H1 (cell line): ENCODE measurements around the gene LRRC37A. TPM values are rescaled to one million over a fixed set of nuclear protein-coding genes. Genes with fewer than 3 reads are reported as not detected.
A peak's percentile ranks its signal among the peaks of the same experiment; 100 is the strongest.
"Not testable (repeated sequence)": the region's sequence is repeated elsewhere in the genome, so short reads cannot be mapped to it uniquely, and the experiment has no call there.

Source experiments
- CTCF ChIA-PET: fragments of 300-600 bp; sonication (Branson Sonifier 250); formaldehyde crosslinking; loops from one replicate; lab custom pipeline; 2021; ENCODE audit not compliant: partially characterized antibody; lab: Charles Lee
- POLR2A ChIA-PET: fragments of 300-600 bp; sonication (Branson Sonifier 250); formaldehyde crosslinking; loops from one replicate; lab custom pipeline; 2021; ENCODE audit warnings: inconsistent platforms; ENCODE audit not compliant: partially characterized antibody; lab: Charles Lee
- DNase-seq, 2 experiments: peaks; one replicate each; pipeline versions ENCODE4 v3.0.0 to v3.0.0-alpha.2; 2010 to 2022; ENCODE audit warnings: low spot score in 2 of 2, low read depth in 1 of 2, mixed read lengths in 1 of 2
- FAIRE-seq: peaks from 2 replicates; lab custom pipeline; 2011; peaks lifted over from hg19 to GRCh38; lab: Jason Lieb, UNC
- H2AFZ ChIP-seq: 2 replicates; pipeline ENCODE4 v1.8.1; 2012; ENCODE audit warnings: low read length, inconsistent platforms
- H2AK5ac ChIP-seq: 2 replicates; pipeline ENCODE4 v1.6.1; 2013; ENCODE audit warnings: low read depth, low read length
- H2BK120ac ChIP-seq: replicated peaks from 2 replicates; pipeline ENCODE3; 2013; ENCODE audit warnings: low read depth, low read length, inconsistent platforms
- H2BK12ac ChIP-seq: 2 replicates; pipeline ENCODE4 v1.6.1; 2013; ENCODE audit warnings: low read depth, low read length
- H2BK15ac ChIP-seq: 2 replicates; pipeline ENCODE4 v1.6.1; 2013; ENCODE audit warnings: low read length
- H2BK20ac ChIP-seq: 2 replicates; pipeline ENCODE4 v1.6.1; 2013; ENCODE audit warnings: low read length
- H2BK5ac ChIP-seq: 2 replicates; pipeline ENCODE4 v1.6.1; 2013; ENCODE audit warnings: low read depth, low read length
- H3K14ac ChIP-seq: 2 replicates; pipeline ENCODE4 v1.6.1; 2013; ENCODE audit warnings: inconsistent platforms; ENCODE audit not compliant: insufficient read length
- H3K18ac ChIP-seq: 2 replicates; pipeline ENCODE4 v1.6.1; 2013; ENCODE audit warnings: low read length; ENCODE audit errors: extremely low read depth
- H3K23ac ChIP-seq: 2 replicates; pipeline ENCODE4 v1.6.1; 2013; ENCODE audit warnings: inconsistent platforms; ENCODE audit not compliant: insufficient read length
- H3K23me2 ChIP-seq: 2 replicates; pipeline ENCODE4 v1.6.1; 2013; ENCODE audit warnings: low read depth, low read length
- H3K27ac ChIP-seq: 2 replicates; pipeline ENCODE4 v1.6.1; 2011; ENCODE audit warnings: low read depth, low read length, inconsistent platforms
- H3K27me3 ChIP-seq, 4 experiments: replicated peaks in 1 of 4; 1 replicate in 1 of 4; 2 replicates in 3 of 4; pipeline versions ENCODE4 v1.6.1 to v1.8.1; 2011 to 2013; ENCODE audit warnings: low read length in 3 of 4, mild to moderate bottlenecking in 3 of 4, inconsistent platforms in 2 of 4, mixed read lengths in 2 of 4, moderate library complexity in 1 of 4; ENCODE audit not compliant: control insufficient read depth in 3 of 4, insufficient read depth in 3 of 4; ENCODE audit errors: extremely low read depth in 1 of 4
- H3K36me3 ChIP-seq, 4 experiments: 2 replicates each; pipeline versions ENCODE4 v1.6.1 to v1.8.1; 2011 to 2013; ENCODE audit warnings: mild to moderate bottlenecking in 4 of 4, low read length in 3 of 4, moderate library complexity in 2 of 4, control low read depth in 1 of 4, inconsistent platforms in 1 of 4; ENCODE audit not compliant: insufficient read depth in 4 of 4, control insufficient read depth in 2 of 4
- H3K4ac ChIP-seq: replicated peaks from 2 replicates; pipeline ENCODE3; 2013; ENCODE audit warnings: low read length, low read depth, mixed read lengths, inconsistent platforms; ENCODE audit not compliant: insufficient read length
- H3K4me1 ChIP-seq, 4 experiments: replicated peaks in 1 of 4; 1 replicate in 1 of 4; 2 replicates in 3 of 4; pipeline versions ENCODE4 v1.6.1 to v1.8.1; 2011 to 2013; ENCODE audit warnings: low read length in 3 of 4, inconsistent platforms in 2 of 4, mixed read lengths in 1 of 4; ENCODE audit not compliant: insufficient read depth in 4 of 4, control insufficient read depth in 3 of 4
- H3K4me2 ChIP-seq, 2 experiments: 2 replicates each; pipeline versions ENCODE4 v1.6.1 to v1.8.1; 2011 to 2013; ENCODE audit warnings: low read depth in 2 of 2, low read length in 2 of 2, control low read depth in 1 of 2, inconsistent platforms in 1 of 2, mild to moderate bottlenecking in 1 of 2; ENCODE audit not compliant: insufficient read depth in 1 of 2
- H3K4me3 ChIP-seq, 4 experiments: fragments of 200-600, 300-600 bp in 1 of 4; sonication (generic), shearing (Covaris generic), sonication (Bioruptor Twin) in 1 of 4; 2 replicates each; pipeline versions ENCODE4 v1.5.1 to v1.8.1; 2011 to 2016; ENCODE audit warnings: low read length in 4 of 4, low read depth in 3 of 4, control low read depth in 2 of 4, inconsistent platforms in 2 of 4, mild to moderate bottlenecking in 2 of 4, mixed read lengths in 1 of 4, moderate library complexity in 1 of 4; ENCODE audit not compliant: insufficient read depth in 2 of 4; ENCODE audit errors: extremely low read depth in 1 of 4
- H3K56ac ChIP-seq: replicated peaks from 2 replicates; pipeline ENCODE3; 2013; ENCODE audit warnings: low read depth, mild to moderate bottlenecking, mixed read lengths, low read length, inconsistent platforms; ENCODE audit not compliant: insufficient read length
- H3K79me1 ChIP-seq: 2 replicates; pipeline ENCODE4 v1.6.1; 2013; ENCODE audit warnings: low read depth, low read length, control low read depth
- H3K79me2 ChIP-seq, 2 experiments: 2 replicates each; pipeline versions ENCODE4 v1.6.1 to v1.8.1; 2012 to 2013; ENCODE audit warnings: low read length in 2 of 2, mild to moderate bottlenecking in 2 of 2, inconsistent platforms in 1 of 2; ENCODE audit not compliant: insufficient read depth in 2 of 2, control insufficient read depth in 1 of 2
- H3K9ac ChIP-seq, 4 experiments: replicated peaks in 1 of 4; 1 replicate in 1 of 4; 2 replicates in 3 of 4; pipeline versions ENCODE4 v1.6.1 to v1.8.1; 2011 to 2013; ENCODE audit warnings: low read depth in 3 of 4, low read length in 3 of 4, control low read depth in 2 of 4, mild to moderate bottlenecking in 2 of 4, moderate library complexity in 2 of 4, inconsistent platforms in 1 of 4; ENCODE audit errors: extremely low read depth in 1 of 4
- H3K9me3 ChIP-seq, 2 experiments: 2 replicates each; pipeline versions ENCODE4 v1.6.1 to v1.8.1; 2012 to 2013; ENCODE audit warnings: mild to moderate bottlenecking in 2 of 2, moderate library complexity in 2 of 2, control low read depth in 1 of 2, inconsistent platforms in 1 of 2, low read depth in 1 of 2, low read length in 1 of 2, mixed read lengths in 1 of 2; ENCODE audit not compliant: insufficient read depth in 2 of 2
- H4K20me1 ChIP-seq, 2 experiments: replicated peaks in 1 of 2; 2 replicates each; pipeline versions ENCODE3 to v1.8.1; 2011 to 2013; ENCODE audit warnings: inconsistent platforms in 2 of 2, low read length in 2 of 2, mild to moderate bottlenecking in 1 of 2; ENCODE audit not compliant: insufficient read depth in 2 of 2, control insufficient read depth in 1 of 2
- H4K5ac ChIP-seq: 2 replicates; pipeline ENCODE4 v1.6.1; 2013; ENCODE audit warnings: low read length, low read depth, mixed read lengths, inconsistent platforms; ENCODE audit not compliant: insufficient read length
- H4K8ac ChIP-seq: 2 replicates; pipeline ENCODE4 v1.8.0; 2013; ENCODE audit warnings: mild to moderate bottlenecking, moderate library complexity, low read length, inconsistent platforms; ENCODE audit not compliant: insufficient read depth; ENCODE audit errors: extremely low read depth
- H4K91ac ChIP-seq: replicated peaks from 2 replicates; pipeline ENCODE3; 2013; ENCODE audit warnings: low read length, mixed read lengths, inconsistent platforms; ENCODE audit not compliant: insufficient read length
- WGBS, 2 experiments: shearing (Covaris generic) in 1 of 2; methylation state at CpG; one replicate each; pipeline versions ENCODE4 v1.1.6 to v1.1.7; 2013 to 2015; ENCODE audit warnings: low lambda C conversion rate in 2 of 2, mixed read lengths in 2 of 2, inconsistent platforms in 1 of 2, low coverage in 1 of 2, missing lambda C conversion rate in 1 of 2; ENCODE audit not compliant: insufficient replicate concordance in 2 of 2, insufficient coverage in 1 of 2, insufficient read length in 1 of 2; ENCODE audit errors: extremely low coverage in 1 of 2, missing lambda C conversion rate in 1 of 2; 5-methylcytosine and 5-hydroxymethylcytosine counted together
- polyA plus RNA-seq, 7 experiments: library from polyadenylated mRNA; depleted of rRNA in 3 of 7; stranded (reverse) in 5 of 7; unstranded in 2 of 7; fragments of >200 nt in 5 of 7; fragments of 200-250 nt in 2 of 7; gene quantifications; 1 replicate in 5 of 7; 2 replicates in 1 of 7; 4 replicates in 1 of 7; pipeline versions ENCODE4 v1.2.1 to v1.2.3, GENCODE V29; 2011 to 2013; ENCODE audit warnings: missing spikeins in 2 of 7, mixed read lengths in 2 of 7
- total RNA-seq: library from RNA; stranded (reverse); fragmentation: NEBNext Ultra II Directional; extraction: Animal tissue kit (Norgen Biotek cat#: 25700); gene quantifications from 2 replicates; pipeline ENCODE4 v1.2.1, GENCODE V29; 2021

Gene LRRC37A
- total and polyA plus RNA-seq, 2 of the 8 experiments (the other 6 are each of a cell fraction or from before 2014, with no cell fraction given): 1.4 to 2.9 TPM

DNA sequence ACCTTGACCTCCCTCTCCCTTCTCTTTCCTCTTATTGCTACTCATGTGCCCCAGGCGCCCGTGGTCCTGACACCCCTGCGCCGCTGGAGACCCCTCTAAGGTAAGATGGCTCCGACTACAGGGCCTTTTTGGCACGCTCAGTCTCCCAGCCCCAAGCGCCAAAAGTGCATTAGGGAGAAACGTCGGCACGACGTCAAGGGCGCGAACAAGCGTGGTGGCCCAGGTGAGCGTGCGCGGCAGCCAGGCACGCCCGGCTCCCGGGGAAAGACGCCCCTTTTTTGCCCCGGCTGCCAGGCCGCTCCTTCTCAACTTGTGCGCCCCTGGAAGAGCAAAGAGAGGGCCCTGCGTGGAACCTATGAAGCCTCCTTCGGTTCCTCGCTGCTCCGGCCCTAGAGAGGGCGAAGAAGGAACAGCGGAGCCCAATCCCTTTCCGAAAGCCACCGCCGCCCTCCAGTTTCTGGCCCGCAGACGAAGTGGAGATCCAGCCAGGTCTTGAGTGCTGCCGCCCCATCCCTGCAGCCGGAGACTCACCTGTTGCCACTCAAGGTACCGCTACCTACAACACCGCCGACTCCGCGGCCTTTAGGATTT is 66.3 kb downstream of the LRRC37A start:
- H2BK12ac ChIP-seq, H4K5ac ChIP-seq, H4K8ac ChIP-seq, H3K36me3 ChIP-seq, H3K27ac ChIP-seq, H3K18ac ChIP-seq, H3K23ac ChIP-seq, H3K79me2 ChIP-seq, H3K4me2 ChIP-seq, FAIRE-seq, H2AFZ ChIP-seq, H2BK15ac ChIP-seq, POLR2A ChIA-PET, H3K9me3 ChIP-seq, H2BK20ac ChIP-seq, H3K9ac ChIP-seq, H2AK5ac ChIP-seq, CTCF ChIA-PET, H3K14ac ChIP-seq, H2BK120ac ChIP-seq, DNase-seq, H3K4ac ChIP-seq, H4K91ac ChIP-seq, H2BK5ac ChIP-seq, H3K27me3 ChIP-seq, H3K56ac ChIP-seq, H3K4me1 ChIP-seq, H3K23me2 ChIP-seq, H4K20me1 ChIP-seq, H3K79me1 ChIP-seq: not testable (repeated sequence)
- no CpG with 5 or more reads among the region's 42 CpGs for WGBS, 2 experiments
- H3K4me3 ChIP-seq: peak overlapping the region in 1 of 4 experiments; percentile 43; a peak in 1 of 8 replicates
